ENCODE measurements around the gene BAIAP2. TPM values are rescaled to one million over a fixed set of nuclear protein-coding genes. Genes with fewer than 3 reads are reported as not detected.

BAIAP2 gene
- total and polyA plus RNA-seq, 2 of the 13 experiments (the other 11 are each of a cell fraction or from before 2014, with no cell fraction given): 22.5 to 24.0 TPM

GRCh38 chr17:81120149-81120484 lies 85.2 kb downstream of the BAIAP2 start:
- Histone ChIP-seq H3K4me1 (ENCODE audit: insufficient read depth, low read length) (no peaks in the 10 kb centered on the region), H3K27me3 (ENCODE audit: control insufficient read depth in 1 of 2, insufficient read depth in 2 of 2, low read length in 2 of 2) (no peaks in the 10 kb centered on the region), H3K9ac (ENCODE audit: insufficient read depth, low read depth, low read length) (no peak overlapping the region), H3K79me2 (ENCODE audit: insufficient read depth, low read length) (no peaks in the 10 kb centered on the region), H2AFZ (ENCODE audit: low read length) (no peak overlapping the region), H3K4me3 (replicated peaks in 1 of 3; ENCODE audit: insufficient read depth in 1 of 3, low read depth in 2 of 3, low read length in 3 of 3) (no peak overlapping the region), H3K27ac (ENCODE audit: extremely low read length, insufficient read depth, low read length) (no peak overlapping the region), H3K9me3 (ENCODE audit: low read length) (no peaks in the 10 kb centered on the region), H4K20me1 (ENCODE audit: insufficient read depth, low read length) (no peaks in the 10 kb centered on the region), H3K36me3 (replicated peaks in 1 of 2; ENCODE audit: control insufficient read depth in 1 of 2, insufficient read depth in 2 of 2, low read length in 2 of 2) (no peaks in the 10 kb centered on the region; a peak in 1 of 5 replicates), H3K4me2 (ENCODE audit: low read depth, low read length) (no peak overlapping the region)
- POLR2A ChIA-PET: no interaction called here
- ATAC-seq: no peak
- TF ChIP-seq AGO1 (IDR thresholded peaks at IDR 0.05; ENCODE audit: low read depth, low read length, poor library complexity, severe bottlenecking): peak; percentile 8
- TF ChIP-seq, protein P1, sequence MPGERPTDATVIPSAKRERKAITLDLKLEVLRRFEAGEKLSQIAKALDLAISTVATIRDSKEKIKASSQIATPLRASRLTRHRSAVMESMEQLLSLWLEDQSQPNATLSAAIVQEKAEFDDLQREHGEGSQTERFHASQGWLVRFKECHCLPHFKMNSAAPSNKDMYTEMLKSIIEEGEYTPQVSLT (CRISPR knock-in tag; IDR thresholded peaks at IDR 0.05; ENCODE audit: borderline replicate concordance, low read depth): no peak
- in situ Hi-C loops (cut with HindIII; ENCODE audit: extremely low pct_ligation_motif_present, low pct_unique_long_range_greater_than_20kb): no loop called here
- DNase-seq (ENCODE audit: low spot score): no peak
- BruUV-seq (replicated peaks): no TSS peak
- intact Hi-C loops (cut with micrococcal nuclease; ENCODE audit: unreplicated experiment): no loop called here
- FAIRE-seq: no peak
- 98% methylated on average over 33 of the region's 33 CpGs for WGBS (ENCODE audit: low lambda C conversion rate)
- CTCF ChIA-PET (ENCODE audit: low intra/inter-chr PET ratio, low total read pairs): no interaction called here

- H3K4me2 ChIP-seq (ENCODE audit: low read depth, low read length): no peak overlapping the region
- H3K9me3 ChIP-seq (ENCODE audit: low read length): no peaks in the 10 kb centered on the region
- 89% methylated on average over 26 of the region's 45 CpGs for WGBS (ENCODE audit: low lambda C conversion rate)
- ChIA-PET CTCF (ENCODE audit: low intra/inter-chr PET ratio, low total read pairs) (no interaction called here), POLR2A (no interaction called here)
- ATAC-seq (peak; percentile 9), DNase-seq (ENCODE audit: low spot score) (no peak), FAIRE-seq (no peak)
- no peaks in the 10 kb centered on the region for H3K4me1 ChIP-seq (ENCODE audit: insufficient read depth, low read length)
- in situ Hi-C loops (cut with HindIII; ENCODE audit: extremely low pct_ligation_motif_present, low pct_unique_long_range_greater_than_20kb) (no loop called here), intact Hi-C loops (cut with micrococcal nuclease; ENCODE audit: unreplicated experiment) (no loop called here)
- no peak overlapping the region for H3K4me3 ChIP-seq (replicated peaks in 1 of 3; ENCODE audit: insufficient read depth in 1 of 3, low read depth in 2 of 3, low read length in 3 of 3)
- no TSS peak for BruUV-seq (replicated peaks)
- H3K36me3 ChIP-seq (replicated peaks in 1 of 2; ENCODE audit: control insufficient read depth in 1 of 2, insufficient read depth in 2 of 2, low read length in 2 of 2): no peaks in the 10 kb centered on the region; a peak in 1 of 5 replicates
- no peak overlapping the region for H3K9ac ChIP-seq (ENCODE audit: insufficient read depth, low read depth, low read length)
- H2AFZ ChIP-seq (ENCODE audit: low read length): no peak overlapping the region
- H4K20me1 ChIP-seq (ENCODE audit: insufficient read depth, low read length): no peaks in the 10 kb centered on the region
- H3K27ac ChIP-seq (ENCODE audit: extremely low read length, insufficient read depth, low read length): no peak overlapping the region
- no peaks in the 10 kb centered on the region for H3K27me3 ChIP-seq (ENCODE audit: control insufficient read depth in 1 of 2, insufficient read depth in 2 of 2, low read length in 2 of 2)
- H3K79me2 ChIP-seq (ENCODE audit: insufficient read depth, low read length): no peaks in the 10 kb centered on the region
- no peak for TF ChIP-seq BRCA1 (CRISPR knock-in tag; IDR thresholded peaks at IDR 0.05)
- no peak for TF ChIP-seq ATRX (CRISPR knock-in tag; IDR thresholded peaks at IDR 0.05; ENCODE audit: borderline replicate concordance)
- TF ChIP-seq, protein P2, sequence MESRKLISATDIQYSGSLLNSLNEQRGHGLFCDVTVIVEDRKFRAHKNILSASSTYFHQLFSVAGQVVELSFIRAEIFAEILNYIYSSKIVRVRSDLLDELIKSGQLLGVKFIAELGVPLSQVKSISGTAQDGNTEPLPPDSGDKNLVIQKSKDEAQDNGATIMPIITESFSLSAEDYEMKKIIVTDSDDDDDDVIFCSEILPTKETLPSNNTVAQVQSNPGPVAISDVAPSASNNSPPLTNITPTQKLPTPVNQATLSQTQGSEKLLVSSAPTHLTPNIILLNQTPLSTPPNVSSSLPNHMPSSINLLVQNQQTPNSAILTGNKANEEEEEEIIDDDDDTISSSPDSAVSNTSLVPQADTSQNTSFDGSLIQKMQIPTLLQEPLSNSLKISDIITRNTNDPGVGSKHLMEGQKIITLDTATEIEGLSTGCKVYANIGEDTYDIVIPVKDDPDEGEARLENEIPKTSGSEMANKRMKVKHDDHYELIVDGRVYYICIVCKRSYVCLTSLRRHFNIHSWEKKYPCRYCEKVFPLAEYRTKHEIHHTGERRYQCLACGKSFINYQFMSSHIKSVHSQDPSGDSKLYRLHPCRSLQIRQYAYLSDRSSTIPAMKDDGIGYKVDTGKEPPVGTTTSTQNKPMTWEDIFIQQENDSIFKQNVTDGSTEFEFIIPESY (CRISPR knock-in tag; IDR thresholded peaks at IDR 0.05): peak; percentile 99
- TF ChIP-seq, protein P3, sequence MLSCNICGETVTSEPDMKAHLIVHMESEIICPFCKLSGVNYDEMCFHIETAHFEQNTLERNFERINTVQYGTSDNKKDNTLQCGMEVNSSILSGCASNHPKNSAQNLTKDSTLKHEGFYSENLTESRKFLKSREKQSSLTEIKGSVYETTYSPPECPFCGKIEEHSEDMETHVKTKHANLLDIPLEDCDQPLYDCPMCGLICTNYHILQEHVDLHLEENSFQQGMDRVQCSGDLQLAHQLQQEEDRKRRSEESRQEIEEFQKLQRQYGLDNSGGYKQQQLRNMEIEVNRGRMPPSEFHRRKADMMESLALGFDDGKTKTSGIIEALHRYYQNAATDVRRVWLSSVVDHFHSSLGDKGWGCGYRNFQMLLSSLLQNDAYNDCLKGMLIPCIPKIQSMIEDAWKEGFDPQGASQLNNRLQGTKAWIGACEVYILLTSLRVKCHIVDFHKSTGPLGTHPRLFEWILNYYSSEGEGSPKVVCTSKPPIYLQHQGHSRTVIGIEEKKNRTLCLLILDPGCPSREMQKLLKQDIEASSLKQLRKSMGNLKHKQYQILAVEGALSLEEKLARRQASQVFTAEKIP (CRISPR knock-in tag; IDR thresholded peaks at IDR 0.05; ENCODE audit: borderline replicate concordance): no peak
- no peak for TF ChIP-seq REPIN1 (CRISPR knock-in tag; IDR thresholded peaks at IDR 0.05; ENCODE audit: borderline replicate concordance, low read depth)
- TF ChIP-seq, protein P4, sequence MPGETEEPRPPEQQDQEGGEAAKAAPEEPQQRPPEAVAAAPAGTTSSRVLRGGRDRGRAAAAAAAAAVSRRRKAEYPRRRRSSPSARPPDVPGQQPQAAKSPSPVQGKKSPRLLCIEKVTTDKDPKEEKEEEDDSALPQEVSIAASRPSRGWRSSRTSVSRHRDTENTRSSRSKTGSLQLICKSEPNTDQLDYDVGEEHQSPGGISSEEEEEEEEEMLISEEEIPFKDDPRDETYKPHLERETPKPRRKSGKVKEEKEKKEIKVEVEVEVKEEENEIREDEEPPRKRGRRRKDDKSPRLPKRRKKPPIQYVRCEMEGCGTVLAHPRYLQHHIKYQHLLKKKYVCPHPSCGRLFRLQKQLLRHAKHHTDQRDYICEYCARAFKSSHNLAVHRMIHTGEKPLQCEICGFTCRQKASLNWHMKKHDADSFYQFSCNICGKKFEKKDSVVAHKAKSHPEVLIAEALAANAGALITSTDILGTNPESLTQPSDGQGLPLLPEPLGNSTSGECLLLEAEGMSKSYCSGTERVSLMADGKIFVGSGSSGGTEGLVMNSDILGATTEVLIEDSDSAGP (CRISPR knock-in tag; IDR thresholded peaks at IDR 0.05; ENCODE audit: borderline replicate concordance): 0 out of 2 replicates have a peak, but pooled peaks have one; percentile 45
- no peak for TF ChIP-seq ZC3H4 (CRISPR knock-in tag; IDR thresholded peaks at IDR 0.05; ENCODE audit: borderline replicate concordance)
- no peak for TF ChIP-seq ZNF850 (CRISPR knock-in tag; conservative IDR thresholded peaks at IDR 0.05)
Observed at GRCh38 chr17:81120695-81121621, 86.0 kb downstream of the BAIAP2 start.
